GM21367 (cell line): Measurements from ENCODE around the gene DNAJB11.
A peak's percentile ranks its signal among the peaks of the same experiment; 100 is the strongest.
"Not testable (repeated sequence)": the region's sequence is repeated elsewhere in the genome, so short reads cannot be mapped to it uniquely, and the experiment has no call there.

Experiments used
- ATAC-seq: cut with Tn5 transposase; IDR thresholded peaks from one replicate; pipeline ENCODE4 v1.9.1; 2021; ENCODE audit not compliant: unreplicated experiment

The DNAJB11 gene

DNA sequence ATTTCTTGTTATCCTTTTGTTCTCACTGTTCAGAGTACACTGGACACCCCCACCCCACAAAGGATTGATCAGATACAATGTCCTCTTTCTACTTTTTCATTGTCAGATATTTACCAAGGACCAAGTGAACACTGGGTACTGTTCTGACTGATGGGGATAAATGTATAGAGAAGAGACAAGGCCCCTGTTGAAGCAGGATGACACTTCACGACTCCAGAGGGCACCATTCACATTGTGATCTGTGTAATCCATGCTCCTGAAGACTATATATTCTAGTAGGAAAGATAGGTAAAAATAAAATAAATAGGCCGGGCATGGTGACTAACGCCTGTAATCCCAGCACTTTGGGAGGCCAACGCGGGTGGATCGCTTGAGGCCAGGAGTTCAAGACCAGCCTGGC is 19.1 kb upstream of the DNAJB11 start:
- ATAC-seq, result no peak

DNA sequence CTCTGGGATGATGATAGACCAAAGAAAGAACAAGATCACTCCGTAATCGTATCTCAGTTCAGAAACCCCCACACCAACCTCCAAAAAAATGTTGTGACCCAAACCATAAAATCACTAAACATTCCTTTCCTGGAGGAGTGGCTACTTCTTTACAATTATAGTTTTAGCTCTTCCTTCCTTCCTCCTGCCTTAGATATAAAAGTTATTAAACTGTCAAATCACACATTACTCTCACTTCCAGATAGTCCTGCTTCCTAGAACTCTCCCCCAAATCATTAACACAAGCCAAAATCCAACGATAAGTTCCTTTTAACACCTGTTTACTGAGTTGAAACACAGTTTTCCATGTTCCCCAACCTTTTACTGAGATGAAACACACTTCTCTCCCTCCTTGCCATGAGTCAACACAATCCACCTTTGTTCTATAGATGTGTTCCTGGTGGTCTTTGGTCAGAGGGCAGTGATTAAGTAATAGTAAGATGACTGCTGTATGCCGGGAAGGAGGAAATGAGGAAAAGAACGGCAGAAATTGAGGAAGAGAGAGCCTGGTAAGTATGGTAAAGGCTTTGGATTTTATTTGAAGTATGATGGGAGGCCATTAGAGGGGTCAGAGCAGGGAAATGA is 18.0 kb upstream of the DNAJB11 start:
- no peak for ATAC-seq

DNA sequence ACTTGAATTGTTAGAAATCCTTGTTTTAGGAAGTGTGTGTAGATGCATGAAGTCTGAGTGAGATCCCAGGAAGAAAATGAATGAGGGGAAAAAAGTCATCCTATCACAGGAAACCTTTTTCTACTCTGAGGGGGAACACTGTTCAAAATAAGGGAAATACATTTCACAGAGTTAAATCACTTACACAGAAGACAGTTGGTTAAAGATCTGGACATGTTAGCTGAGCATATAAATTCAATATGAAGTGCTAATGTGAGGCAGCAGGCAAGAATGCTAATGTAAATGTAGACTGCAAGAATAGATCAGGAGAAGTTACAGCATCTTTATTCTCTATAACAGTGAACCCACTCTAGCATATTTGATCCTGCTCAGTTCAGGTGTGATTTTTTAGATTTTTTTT is 5.9 kb upstream of the DNAJB11 start:
- ATAC-seq, result no peak

DNA sequence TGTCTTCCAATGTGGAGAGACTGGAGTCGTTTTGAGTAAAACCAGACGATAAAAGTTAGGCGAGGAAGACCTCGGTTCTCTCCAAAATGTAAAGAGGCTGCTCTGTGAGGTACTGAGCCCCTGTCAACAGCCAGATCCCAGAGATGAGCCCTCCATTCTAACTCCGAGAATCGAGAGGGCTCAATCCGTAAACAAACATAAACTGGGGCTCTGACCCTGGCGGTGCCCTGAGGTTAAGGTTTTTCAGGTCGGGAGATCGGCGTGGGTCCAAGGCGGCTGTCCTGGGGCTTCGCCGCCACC is 3.8 kb upstream of the DNAJB11 start:
- ATAC-seq, result no peak

DNA sequence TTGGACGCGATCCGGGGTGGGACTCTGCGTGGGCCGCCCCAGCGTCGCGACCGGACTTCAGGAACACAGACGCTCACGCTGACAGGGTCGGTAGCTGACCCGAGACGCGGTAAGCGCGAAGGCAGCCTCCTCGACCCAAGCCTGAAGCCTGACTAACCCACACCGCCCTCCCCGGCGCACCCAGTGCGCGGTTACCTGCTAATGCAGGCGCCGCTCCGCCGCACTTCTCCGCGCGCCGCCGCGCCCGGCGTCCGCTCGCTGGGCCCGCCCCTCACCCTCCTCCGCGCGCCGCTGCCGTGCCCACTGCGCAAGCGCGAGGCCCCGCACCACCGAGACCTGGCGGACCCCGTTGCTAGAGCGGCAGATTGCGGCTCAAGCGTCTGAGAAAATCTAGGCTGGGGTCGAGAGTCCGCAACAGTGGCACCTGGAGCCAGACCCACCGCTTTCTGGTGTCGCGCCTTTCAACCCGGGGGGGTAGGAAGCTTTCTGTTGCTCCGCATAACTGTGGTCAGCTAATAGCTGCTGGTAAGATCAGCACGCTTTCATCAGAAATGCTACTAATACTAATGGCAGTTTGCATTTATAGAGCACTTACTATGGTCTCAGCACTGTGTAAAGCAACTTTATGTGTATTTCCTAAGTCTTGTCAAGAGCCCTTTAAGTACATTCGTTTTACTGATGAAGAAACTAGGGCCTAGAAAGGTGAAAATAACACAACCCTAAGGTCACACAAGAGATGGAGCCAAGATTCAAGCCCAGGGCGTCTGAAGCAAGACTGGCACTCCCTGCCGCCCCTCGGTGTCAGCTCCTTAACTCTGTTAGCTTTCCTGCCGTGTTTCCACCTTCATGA is 3.2 kb upstream of the DNAJB11 start, which contains the start of gene TBCCD1:
Gene TBCCD1 (minus strand): TSS at position 268 of the 850 bp plus-strand sequence. CDS start 3,010 bp downstream, outside the sequence.
- peak; percentile 34 for ATAC-seq

DNA sequence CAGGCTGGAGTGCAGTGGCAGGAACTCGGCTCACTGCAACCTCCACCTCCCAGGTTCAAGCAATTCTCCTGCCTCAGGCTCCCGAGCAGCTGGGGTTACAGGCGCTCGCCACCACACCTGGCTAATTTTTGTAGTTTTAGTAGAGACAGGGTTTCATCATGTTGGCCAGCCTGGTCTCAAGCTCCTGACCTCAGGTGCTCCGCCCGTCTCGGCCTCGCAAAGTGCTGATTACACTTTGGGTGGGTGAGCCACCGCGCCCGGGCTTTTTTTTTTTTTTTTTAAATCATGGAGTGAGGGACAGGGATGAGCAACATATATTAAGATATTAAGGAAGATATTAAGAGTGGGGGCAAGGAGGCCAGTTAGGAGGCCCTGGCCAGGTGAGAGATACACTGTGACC is 1.2 kb upstream of the DNAJB11 start:
- ATAC-seq, result not testable (repeated sequence)

DNA sequence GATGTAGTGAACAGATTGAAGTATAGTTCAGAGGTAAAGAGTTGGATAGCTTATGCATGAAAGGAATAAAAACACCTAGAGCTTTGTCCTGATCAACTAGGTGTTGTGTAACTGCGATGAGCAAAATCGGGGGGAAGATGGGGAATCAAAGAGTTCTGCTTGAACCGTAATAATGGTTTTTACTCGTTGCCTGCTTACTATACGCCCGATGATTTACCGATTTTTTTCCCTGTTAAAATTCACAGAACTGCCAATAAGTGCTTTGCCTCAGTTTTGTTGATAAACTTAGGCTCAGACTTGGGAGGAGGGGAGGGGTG is 783 bp upstream of the DNAJB11 start:
- no peak for ATAC-seq

DNA sequence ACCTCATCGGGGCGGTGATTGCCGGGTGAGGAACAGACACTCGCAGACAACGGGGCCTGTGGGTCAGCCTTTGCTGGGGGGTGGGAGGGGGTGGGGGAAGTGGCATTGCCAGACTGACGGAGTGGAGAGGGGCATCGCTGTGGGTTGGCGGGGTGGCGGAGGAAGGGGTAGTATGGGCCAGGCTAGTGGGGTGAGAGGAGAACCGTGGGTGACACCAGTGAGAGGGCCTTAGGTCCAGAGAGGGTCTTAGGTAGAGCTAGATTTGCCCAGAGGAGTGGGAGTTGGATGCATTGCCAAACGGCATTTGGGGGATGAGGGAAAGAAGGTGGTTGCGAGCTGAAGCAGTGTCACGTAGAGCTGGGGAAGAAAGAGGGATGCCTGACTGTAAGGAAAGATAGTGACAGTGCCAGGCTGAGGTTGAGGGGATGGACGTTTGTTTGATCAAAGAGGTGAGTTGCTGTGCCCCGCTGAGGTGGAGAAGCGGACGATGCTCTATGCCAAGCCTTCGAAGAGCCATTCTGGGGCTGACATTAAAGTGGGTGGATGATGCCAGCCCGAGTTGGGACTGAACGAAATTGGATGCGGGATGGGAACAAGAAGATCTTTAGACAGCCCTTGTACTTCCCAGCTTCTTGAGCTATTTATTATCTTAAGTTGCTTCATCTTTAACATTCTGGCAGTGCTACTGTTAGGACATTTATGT is 572 bp downstream of the DNAJB11 start:
- no peak for ATAC-seq

DNA sequence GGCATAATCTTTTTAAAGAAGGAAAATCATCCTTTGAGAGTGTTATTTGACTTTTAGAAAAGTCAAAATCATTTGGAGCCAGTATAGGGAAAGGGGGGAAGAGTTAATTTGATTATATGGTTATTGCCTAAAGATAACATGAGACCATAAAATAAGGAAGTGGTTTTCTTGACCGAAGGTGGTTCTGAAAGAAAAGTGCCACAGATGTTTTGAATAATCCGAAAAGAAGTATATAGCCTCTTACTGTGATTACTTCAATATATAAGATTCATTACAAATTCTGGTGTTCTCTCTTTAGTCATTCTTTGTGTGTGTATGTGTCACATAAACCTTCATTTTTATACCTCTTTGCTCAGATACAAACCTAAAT is 1.1 kb downstream of the DNAJB11 start:
- no peak for ATAC-seq

DNA sequence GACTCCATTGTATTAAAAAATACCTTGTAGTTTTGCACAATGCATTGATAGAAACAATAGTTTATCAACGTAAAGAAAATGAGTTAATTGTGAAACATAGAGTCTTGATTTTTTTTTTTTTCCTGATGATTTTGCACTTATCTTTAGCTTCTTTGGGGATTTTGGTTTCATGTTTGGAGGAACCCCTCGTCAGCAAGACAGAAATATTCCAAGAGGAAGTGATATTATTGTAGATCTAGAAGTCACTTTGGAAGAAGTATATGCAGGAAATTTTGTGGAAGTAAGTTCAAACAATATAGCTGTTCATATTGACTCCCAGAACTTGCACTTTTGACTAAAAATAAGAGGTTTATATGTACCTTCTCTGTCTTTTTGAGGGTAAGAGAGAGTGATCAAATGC is 7.0 kb downstream of the DNAJB11 start:
- no peak for ATAC-seq

DNA sequence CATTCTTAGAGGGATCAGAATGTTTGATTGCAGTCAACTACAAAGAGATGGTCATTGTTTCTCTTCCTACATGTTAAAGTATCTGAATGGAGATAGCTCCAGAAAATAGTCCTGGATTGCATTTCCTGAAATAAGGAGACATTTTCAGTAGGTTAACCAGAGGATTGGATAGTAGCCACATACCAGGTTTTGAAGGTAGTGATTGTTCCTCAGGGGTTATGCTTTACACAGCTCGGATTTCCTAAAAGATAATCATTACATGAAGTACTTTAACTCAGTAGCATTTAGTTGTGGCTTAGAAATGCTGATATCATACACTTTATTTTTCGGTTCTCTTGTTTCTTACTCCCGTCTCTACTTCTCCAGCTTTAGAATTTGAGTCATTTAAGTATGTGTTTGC is 10.3 kb downstream of the DNAJB11 start:
- ATAC-seq, result no peak

DNA sequence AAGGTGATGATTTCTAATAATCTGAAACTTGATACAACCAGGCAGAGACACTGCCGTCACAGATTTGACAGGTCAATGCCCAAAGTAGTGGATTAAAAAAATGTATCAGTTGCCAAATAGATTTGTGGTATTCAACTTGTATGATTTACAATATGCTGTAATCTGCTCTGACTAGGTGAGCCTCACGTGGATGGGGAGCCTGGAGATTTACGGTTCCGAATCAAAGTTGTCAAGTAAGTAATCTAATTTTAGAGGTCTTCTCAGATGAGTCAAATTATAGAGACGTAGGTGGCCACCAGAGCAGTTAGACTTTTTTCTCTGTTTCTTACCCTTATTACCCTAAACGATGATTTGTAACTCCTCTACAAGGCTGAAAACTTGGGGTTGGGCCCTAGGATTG is 12.0 kb downstream of the DNAJB11 start:
- ATAC-seq, result no peak

DNA sequence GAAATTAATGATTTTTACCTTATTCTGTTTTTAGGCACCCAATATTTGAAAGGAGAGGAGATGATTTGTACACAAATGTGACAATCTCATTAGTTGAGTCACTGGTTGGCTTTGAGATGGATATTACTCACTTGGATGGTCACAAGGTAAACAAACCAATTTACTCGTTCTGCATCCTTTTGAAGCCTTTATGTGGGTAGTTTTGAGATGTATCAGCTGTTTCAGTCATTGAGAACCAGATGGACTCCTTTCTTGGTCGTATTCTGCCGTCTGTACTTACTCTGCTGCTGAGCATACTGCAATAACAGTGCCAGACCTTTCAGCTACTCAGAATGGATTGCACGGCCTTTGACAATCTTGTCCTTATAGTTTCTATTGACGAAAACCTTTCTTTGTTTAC is 13.3 kb downstream of the DNAJB11 start:
- no peak for ATAC-seq

DNA sequence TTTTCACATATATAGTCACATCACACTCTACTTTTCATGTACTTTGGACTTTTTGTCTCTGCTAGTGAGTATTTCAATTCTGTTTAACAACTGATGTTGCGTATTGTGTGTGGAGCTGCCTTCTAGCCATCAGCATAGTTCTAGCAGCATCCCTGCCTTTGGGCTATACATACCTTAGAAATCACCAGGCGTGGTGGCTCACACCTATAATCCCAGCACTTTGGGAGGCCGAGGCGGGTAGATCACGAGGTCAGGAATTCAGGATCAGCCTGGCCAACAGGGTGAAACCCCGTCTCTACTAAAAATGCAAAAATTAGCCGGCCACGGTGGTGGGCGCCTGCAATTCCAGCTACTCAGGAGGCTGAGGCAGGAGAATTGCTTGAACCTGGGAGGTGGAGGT is 15.7 kb downstream of the DNAJB11 start:
- not testable (repeated sequence) for ATAC-seq

DNA sequence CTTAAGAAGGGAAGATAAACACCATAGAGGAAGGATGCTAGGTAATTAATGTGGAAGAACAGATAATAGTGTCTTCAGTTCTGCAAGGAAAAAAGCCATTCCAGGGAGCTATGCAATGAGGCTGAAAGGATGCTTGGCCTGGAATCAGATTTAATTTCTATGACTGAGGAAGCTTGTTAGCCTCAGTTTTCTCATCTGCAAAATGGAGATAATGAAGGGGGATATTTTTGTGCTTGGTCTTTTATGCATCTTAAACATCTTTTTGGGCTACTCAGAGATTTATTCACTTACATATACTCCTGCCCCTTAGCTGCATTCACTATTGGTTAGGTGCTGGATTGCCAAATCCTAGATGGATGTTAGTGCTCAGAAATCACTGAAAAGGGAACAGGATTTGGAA is 16.7 kb downstream of the DNAJB11 start:
- no peak for ATAC-seq

DNA sequence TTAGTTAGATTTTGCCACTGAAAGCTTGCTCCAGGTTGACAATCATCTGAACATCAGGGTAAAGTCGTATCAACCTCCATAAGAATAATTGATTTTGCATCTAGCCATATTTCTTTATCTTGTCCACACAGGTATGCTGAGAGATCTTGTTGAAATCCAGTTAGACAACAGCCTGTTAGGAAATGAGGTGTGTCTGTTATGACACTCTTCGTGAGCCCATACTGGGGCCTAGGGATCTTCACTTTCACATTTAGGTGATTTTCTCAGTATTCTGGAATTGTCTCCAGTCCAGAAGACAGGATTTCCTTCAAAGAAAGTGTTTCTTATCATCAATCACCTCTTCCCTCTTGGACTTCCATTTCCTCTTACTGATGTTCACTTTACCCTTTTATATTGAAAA is 18.1 kb downstream of the DNAJB11 start:
- no peak for ATAC-seq

DNA sequence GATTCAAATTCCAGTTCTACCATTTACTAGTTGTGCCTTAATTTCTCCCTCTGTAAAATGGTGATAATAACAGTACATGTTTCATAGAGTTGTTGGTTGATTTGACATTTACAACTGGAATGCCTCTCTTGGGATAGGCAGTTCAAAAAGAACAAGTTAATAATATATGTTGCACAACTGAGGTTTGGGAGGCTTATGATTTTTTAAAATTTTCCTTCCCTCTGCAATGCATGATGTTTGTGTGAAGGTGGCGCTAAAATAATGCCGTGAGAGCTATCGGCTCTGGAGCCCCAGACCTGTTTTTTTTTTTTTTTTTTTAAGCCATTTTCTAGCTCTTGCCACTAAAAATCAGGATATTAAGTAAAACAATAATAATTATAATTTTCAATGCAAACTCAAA is 18.6 kb downstream of the DNAJB11 start:
- no peak for ATAC-seq

DNA sequence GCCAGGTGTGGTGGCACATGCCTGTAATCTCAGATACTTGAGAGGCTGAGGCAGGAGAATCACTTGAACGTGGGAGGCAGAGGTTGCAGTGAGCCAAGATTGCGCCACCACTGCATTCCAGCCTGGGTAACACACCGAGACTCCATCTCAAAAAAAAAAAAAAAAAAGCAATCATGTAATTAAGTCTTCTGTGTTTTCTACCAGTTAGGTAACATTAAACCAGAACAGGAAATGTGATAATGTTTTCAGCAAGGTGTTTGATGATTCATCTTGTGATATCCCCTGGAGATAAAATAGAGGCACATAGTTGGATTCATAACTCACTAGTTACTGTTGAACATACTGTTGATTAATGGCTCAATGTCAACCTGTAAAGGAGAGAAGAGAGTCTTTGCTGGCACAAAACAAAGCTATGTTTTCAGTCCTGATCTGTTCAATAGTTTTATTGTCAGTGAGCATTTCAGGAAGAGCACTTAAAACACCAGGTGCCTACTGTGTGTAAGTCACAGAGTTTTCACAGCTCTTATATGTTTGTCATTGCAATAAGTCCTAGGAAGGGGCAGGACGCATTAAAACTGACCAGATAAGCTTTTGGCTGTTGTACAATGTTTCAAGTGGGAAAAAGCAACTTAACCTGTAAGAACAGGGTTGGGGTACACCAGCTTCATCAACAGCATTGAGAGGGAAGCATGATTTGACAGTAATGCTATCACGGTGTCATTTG is 19.5 kb downstream of the DNAJB11 start:
- ATAC-seq, result no peak

DNA sequence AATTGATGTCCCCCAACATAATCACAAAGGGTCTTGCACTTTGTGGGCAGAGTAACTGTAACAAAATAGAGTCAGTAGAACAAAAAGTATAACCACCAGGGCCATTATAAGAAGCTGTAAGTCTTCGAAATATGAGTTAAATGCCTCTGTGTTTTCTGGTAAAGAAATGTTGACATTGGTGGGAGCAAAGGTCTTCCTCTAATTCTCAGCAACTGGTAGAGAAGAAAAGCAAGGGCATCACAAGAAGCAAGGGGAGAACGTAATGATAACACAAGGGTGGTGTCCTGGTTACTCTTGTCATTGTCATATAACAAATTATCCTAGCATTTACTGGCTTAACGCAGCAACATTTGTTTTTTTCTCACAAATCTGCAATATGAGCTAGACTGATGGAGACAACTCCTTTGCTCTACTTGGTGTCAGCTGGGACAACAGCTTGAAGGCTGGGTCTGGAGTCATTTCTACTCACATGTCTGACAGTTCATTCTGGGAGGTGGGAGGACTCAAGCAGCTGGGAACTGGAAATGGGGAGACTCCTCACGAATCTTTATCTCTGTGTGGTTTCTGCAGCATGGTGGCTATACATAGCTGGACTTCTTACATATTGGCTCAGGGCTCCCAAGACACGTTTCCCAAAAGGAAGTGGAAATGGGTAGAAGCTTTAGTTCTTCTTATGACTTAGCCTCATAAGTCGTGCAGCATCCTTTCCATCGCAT is 20.2 kb downstream of the DNAJB11 start:
- ATAC-seq, result no peak

DNA sequence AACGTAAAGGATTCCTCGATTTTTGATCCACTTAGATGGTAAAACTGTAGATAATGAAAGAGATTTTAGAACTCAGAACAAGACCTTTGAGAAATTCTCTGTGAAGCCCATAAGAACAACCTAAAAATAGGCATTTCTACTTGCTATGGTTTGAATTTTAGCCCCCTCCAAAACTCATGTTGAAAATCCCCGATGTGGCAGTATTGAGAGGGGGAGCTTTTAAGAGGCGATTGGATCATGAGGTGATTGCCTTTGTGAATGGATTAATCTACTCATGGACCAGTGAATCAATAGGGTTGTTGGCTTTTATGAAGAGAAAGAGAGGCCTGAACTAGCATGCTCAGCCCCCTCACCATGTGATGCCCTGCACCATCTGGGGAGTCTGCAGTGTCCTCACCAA is 22.2 kb downstream of the DNAJB11 start:
- no peak for ATAC-seq

DNA sequence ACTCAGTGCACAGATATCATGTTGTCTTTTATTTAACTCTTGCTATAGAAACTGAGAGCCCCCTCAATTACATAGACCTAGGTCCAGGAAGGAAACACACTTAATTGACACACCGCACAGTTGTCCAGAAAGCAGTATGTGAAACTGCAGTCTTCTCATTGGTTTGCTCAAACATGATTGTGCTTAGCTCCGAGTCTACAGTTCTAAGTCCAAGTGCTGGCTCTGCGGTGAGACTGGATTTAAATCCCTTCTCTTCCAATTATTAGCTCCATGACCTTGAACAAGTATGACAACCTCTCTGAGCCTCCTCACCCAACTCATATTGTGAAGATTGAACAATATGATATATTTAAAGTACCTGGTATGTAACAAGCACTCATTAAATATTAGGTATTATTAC is 23.3 kb downstream of the DNAJB11 start:
- ATAC-seq, result no peak
